ENCODE data around the gene OTOP3. TPM values are rescaled to one million over a fixed set of nuclear protein-coding genes. Genes with fewer than 3 reads are reported as not detected.

Gene OTOP3
- total RNA-seq, 1 experiment from 2014 or later = not detected

DNA sequence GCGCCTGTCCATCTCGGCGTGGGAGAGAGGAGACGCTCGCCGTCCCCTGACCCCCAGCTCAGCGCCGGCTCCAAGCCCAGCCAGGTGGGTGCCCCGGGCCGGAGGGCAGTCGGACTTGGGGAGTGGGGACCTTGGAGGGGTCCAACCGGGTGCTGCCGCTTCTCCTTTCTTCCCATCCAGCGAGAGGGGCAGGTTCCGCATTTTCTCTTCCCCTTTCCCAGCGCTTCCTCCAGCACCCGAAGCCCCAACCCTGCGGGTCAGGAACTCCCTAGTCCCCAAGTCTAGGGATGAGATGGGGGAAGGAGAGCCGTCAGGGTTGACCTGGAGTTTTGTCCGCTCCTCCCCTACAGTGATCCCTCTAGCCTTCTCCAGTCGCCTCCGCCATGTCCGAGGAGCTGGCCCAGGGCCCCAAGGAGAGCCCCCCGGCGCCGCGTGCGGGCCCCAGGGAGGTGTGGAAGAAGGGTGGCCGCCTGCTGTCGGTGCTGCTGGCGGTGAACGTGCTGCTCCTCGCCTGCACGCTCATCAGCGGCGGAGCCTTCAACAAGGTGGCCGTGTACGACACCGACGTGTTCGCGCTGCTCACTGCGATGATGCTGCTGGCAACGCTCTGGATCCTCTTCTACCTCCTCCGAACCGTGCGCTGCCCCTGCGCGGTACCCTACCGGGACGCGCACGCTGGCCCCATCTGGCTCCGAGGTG is 11.3 kb upstream of the OTOP3 start, which contains the start of gene OTOP2:
Gene OTOP2, plus strand, starts transcription at position 24 of the 699 bp plus-strand sequence. Its CDS starts 360 bp downstream, at position 384.
- Mint-ChIP-seq H3K4me3 (peak within 1 kb of the TSS; percentile 70), H3K27ac (no peak within 1 kb of the TSS), H3K9me3 (no peaks in the 10 kb centered on the region), H3K36me3 (no peaks in the 10 kb centered on the region), H3K27me3 (ENCODE audit: low read depth) (peaks cover 80% of the 10 kb centered on the region), H3K4me1 (peaks cover 13% of the 10 kb centered on the region)
- TF ChIP-seq, protein P1, sequence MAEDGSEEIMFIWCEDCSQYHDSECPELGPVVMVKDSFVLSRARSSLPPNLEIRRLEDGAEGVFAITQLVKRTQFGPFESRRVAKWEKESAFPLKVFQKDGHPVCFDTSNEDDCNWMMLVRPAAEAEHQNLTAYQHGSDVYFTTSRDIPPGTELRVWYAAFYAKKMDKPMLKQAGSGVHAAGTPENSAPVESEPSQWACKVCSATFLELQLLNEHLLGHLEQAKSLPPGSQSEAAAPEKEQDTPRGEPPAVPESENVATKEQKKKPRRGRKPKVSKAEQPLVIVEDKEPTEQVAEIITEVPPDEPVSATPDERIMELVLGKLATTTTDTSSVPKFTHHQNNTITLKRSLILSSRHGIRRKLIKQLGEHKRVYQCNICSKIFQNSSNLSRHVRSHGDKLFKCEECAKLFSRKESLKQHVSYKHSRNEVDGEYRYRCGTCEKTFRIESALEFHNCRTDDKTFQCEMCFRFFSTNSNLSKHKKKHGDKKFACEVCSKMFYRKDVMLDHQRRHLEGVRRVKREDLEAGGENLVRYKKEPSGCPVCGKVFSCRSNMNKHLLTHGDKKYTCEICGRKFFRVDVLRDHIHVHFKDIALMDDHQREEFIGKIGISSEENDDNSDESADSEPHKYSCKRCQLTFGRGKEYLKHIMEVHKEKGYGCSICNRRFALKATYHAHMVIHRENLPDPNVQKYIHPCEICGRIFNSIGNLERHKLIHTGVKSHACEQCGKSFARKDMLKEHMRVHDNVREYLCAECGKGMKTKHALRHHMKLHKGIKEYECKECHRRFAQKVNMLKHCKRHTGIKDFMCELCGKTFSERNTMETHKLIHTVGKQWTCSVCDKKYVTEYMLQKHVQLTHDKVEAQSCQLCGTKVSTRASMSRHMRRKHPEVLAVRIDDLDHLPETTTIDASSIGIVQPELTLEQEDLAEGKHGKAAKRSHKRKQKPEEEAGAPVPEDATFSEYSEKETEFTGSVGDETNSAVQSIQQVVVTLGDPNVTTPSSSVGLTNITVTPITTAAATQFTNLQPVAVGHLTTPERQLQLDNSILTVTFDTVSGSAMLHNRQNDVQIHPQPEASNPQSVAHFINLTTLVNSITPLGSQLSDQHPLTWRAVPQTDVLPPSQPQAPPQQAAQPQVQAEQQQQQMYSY (CRISPR knock-in tag; IDR thresholded peaks at IDR 0.05) = peak; percentile 68
- TF ChIP-seq ZNF263 (CRISPR knock-in tag; IDR thresholded peaks at IDR 0.05; ENCODE audit: low read depth) (peak; percentile 74), FOXP1 (CRISPR knock-in tag; IDR thresholded peaks at IDR 0.05; ENCODE audit: borderline replicate concordance) (peak; percentile 63), NR3C1 (CRISPR knock-in tag; conservative IDR thresholded peaks at IDR 0.05; ENCODE audit: low read depth) (no peak)
- TF ChIP-seq, protein P2, sequence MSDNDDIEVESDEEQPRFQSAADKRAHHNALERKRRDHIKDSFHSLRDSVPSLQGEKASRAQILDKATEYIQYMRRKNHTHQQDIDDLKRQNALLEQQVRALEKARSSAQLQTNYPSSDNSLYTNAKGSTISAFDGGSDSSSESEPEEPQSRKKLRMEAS (CRISPR knock-in tag; IDR thresholded peaks at IDR 0.05) = peak; percentile 61; the same call in 1 of the 2 replicates
- ATAC-seq (peak; percentile 12), DNase-seq (ENCODE audit: low spot score) (peak; percentile 24)
- ChIA-PET CTCF (interaction anchor here (0.6 to 7.8 kb wide), 35 partner anchors 9 to 367 kb away, joined by 3 to 206 read pairs (median 5); partner anchors contain the start of genes CDR2L, FDXR, HID1 and KCTD2), POLR2A (interaction anchor here (0.5 to 0.9 kb wide), 3 partner anchors 9 to 111 kb away, joined by 3 to 14 read pairs (median 3); no protein-coding TSS in a partner anchor)

DNA sequence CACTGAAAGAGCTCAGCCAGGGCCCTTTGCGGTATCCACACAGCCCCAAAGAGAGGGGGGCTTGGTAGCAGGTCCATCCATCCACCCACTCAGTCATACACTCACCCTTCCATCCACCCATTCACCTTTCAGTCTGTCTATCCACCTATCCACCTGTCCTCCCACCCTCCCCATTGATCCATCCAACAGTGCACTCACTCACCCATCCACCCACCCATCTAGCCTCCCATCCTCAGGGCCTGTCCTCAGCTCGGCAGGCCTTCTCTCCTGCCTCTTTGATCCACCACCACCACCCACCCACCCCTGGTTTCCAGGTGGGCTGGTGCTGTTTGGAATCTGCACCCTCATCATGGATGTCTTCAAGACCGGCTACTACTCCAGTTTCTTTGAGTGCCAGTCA is 10.5 kb upstream of the OTOP3 start:
- H3K4me1 Mint-ChIP-seq = peaks cover 13% of the 10 kb centered on the region
- no peak overlapping the region for H3K27ac Mint-ChIP-seq
- H3K27me3 Mint-ChIP-seq (ENCODE audit: low read depth) = peaks cover 84% of the 10 kb centered on the region
- POLR2A ChIA-PET = interaction anchor here (0.6 kb wide), 1 partner anchor 8 kb away, joined by 14 read pairs; no protein-coding TSS in a partner anchor
- no peaks in the 10 kb centered on the region for H3K36me3 Mint-ChIP-seq
- TF ChIP-seq ZBTB21 (CRISPR knock-in tag; IDR thresholded peaks at IDR 0.05; ENCODE audit: borderline replicate concordance) = no peak
- TF ChIP-seq ETV6 (CRISPR knock-in tag; IDR thresholded peaks at IDR 0.05) = no peak
- TF ChIP-seq, protein P3, sequence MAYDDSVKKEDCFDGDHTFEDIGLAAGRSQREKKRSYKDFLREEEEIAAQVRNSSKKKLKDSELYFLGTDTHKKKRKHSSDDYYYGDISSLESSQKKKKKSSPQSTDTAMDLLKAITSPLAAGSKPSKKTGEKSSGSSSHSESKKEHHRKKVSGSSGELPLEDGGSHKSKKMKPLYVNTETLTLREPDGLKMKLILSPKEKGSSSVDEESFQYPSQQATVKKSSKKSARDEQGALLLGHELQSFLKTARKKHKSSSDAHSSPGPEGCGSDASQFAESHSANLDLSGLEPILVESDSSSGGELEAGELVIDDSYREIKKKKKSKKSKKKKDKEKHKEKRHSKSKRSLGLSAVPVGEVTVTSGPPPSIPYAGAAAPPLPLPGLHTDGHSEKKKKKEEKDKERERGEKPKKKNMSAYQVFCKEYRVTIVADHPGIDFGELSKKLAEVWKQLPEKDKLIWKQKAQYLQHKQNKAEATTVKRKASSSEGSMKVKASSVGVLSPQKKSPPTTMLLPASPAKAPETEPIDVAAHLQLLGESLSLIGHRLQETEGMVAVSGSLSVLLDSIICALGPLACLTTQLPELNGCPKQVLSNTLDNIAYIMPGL (CRISPR knock-in tag; IDR thresholded peaks at IDR 0.05) = no peak
- TF ChIP-seq GABPB1 (CRISPR knock-in tag; IDR thresholded peaks at IDR 0.05) = no peak
- no peak for TF ChIP-seq FOXJ3 (CRISPR knock-in tag; IDR thresholded peaks at IDR 0.05; ENCODE audit: borderline replicate concordance)
- TF ChIP-seq, protein P4, sequence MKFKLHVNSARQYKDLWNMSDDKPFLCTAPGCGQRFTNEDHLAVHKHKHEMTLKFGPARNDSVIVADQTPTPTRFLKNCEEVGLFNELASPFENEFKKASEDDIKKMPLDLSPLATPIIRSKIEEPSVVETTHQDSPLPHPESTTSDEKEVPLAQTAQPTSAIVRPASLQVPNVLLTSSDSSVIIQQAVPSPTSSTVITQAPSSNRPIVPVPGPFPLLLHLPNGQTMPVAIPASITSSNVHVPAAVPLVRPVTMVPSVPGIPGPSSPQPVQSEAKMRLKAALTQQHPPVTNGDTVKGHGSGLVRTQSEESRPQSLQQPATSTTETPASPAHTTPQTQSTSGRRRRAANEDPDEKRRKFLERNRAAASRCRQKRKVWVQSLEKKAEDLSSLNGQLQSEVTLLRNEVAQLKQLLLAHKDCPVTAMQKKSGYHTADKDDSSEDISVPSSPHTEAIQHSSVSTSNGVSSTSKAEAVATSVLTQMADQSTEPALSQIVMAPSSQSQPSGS (CRISPR knock-in tag; IDR thresholded peaks at IDR 0.05; ENCODE audit: borderline replicate concordance, low read depth) = no peak
- no peak for TF ChIP-seq CREB1 (CRISPR knock-in tag; IDR thresholded peaks at IDR 0.05)
- TF ChIP-seq, protein P5, sequence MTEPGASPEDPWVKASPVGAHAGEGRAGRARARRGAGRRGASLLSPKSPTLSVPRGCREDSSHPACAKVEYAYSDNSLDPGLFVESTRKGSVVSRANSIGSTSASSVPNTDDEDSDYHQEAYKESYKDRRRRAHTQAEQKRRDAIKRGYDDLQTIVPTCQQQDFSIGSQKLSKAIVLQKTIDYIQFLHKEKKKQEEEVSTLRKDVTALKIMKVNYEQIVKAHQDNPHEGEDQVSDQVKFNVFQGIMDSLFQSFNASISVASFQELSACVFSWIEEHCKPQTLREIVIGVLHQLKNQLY (CRISPR knock-in tag; IDR thresholded peaks at IDR 0.05) = no peak
- TF ChIP-seq ELF4 (CRISPR knock-in tag; IDR thresholded peaks at IDR 0.05; ENCODE audit: low read depth) = no peak
- TF ChIP-seq GRHL2 (CRISPR knock-in tag; IDR thresholded peaks at IDR 0.05; ENCODE audit: insufficient replicate concordance, severe bottlenecking) = no peak
- TF ChIP-seq ESRRA (CRISPR knock-in tag; IDR thresholded peaks at IDR 0.05; ENCODE audit: borderline replicate concordance) = no peak
- TF ChIP-seq NR3C1 (CRISPR knock-in tag; conservative IDR thresholded peaks at IDR 0.05; ENCODE audit: low read depth) = no peak
- TF ChIP-seq, protein P6, sequence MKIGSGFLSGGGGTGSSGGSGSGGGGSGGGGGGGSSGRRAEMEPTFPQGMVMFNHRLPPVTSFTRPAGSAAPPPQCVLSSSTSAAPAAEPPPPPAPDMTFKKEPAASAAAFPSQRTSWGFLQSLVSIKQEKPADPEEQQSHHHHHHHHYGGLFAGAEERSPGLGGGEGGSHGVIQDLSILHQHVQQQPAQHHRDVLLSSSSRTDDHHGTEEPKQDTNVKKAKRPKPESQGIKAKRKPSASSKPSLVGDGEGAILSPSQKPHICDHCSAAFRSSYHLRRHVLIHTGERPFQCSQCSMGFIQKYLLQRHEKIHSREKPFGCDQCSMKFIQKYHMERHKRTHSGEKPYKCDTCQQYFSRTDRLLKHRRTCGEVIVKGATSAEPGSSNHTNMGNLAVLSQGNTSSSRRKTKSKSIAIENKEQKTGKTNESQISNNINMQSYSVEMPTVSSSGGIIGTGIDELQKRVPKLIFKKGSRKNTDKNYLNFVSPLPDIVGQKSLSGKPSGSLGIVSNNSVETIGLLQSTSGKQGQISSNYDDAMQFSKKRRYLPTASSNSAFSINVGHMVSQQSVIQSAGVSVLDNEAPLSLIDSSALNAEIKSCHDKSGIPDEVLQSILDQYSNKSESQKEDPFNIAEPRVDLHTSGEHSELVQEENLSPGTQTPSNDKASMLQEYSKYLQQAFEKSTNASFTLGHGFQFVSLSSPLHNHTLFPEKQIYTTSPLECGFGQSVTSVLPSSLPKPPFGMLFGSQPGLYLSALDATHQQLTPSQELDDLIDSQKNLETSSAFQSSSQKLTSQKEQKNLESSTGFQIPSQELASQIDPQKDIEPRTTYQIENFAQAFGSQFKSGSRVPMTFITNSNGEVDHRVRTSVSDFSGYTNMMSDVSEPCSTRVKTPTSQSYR (CRISPR knock-in tag; IDR thresholded peaks at IDR 0.05) = no peak
- TF ChIP-seq, protein P7, sequence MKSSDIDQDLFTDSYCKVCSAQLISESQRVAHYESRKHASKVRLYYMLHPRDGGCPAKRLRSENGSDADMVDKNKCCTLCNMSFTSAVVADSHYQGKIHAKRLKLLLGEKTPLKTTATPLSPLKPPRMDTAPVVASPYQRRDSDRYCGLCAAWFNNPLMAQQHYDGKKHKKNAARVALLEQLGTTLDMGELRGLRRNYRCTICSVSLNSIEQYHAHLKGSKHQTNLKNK (CRISPR knock-in tag; IDR thresholded peaks at IDR 0.05) = no peak
- TF ChIP-seq CBFB (CRISPR knock-in tag; IDR thresholded peaks at IDR 0.05; ENCODE audit: low read depth) = no peak
- CTCF ChIA-PET = interaction anchor here (0.6 to 7.8 kb wide), 8 partner anchors 10 to 186 kb away, joined by 3 to 206 read pairs (median 4); no protein-coding TSS in a partner anchor
- DNase-seq (ENCODE audit: low spot score) (peak; percentile 9), ATAC-seq (no peak)
- H3K4me3 Mint-ChIP-seq = no peak overlapping the region
- H3K9me3 Mint-ChIP-seq = no peaks in the 10 kb centered on the region
